NB4 (cell line): ENCODE measurements around the gene HDAC4.

Experiments
- CTCF ChIP-seq: IDR thresholded peaks from one replicate; pipeline ENCODE4 v1.5.1; 2012; ENCODE audit warnings: low read depth, low read length
- MYC ChIP-seq: IDR thresholded peaks from 2 replicates; pipeline ENCODE4 v1.6.1; 2011; ENCODE audit warnings: low read depth, low read length
- POLR2A ChIP-seq: IDR thresholded peaks from 2 replicates; pipeline ENCODE4 v1.6.1; 2011; ENCODE audit warnings: mild to moderate bottlenecking; ENCODE audit not compliant: insufficient read length; ENCODE audit errors: extremely low read depth

DNA sequence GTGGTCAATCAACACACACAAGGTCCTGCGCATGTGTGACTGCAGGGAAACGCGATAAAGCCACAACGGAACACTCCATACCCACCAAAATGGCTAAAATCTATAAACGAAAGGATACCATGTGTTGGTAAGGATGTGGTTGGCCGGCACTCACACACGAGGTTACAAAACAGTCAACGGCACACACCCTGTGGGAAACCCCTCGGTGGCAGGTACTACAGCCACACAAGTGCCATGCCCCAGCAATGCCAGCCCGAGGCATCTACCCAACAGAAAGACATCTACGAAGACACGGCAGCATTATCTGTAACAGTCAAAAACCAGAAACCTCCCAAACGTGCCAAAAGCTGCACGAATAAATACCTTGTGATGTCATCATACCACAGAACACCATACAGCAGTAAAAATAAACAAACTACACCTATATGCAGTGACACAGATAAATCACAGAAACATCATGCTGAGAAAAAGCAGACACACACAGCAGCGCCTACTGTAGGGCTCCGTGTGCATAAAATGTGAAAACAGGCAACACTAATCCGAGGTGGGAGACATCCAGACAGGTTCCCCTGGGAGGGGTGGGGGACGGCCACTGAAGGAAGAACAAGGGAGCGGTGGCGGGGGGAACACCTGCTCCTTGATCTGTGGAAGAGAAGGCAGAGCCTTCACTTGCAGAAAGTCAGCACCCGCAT is 36.7 kb downstream of the HDAC4 start:
- TF ChIP-seq CTCF (peak; percentile 24), POLR2A (no peak), MYC (no peak)
